PFSK-1 (cell line): ENCODE data around the gene CFAP20DC.

ENCODE experiments used
- FOXP2 ChIP-seq: optimal IDR thresholded peaks from 2 replicates; pipeline ENCODE3; 2011; ENCODE audit warnings: borderline replicate concordance, control low read depth, inconsistent platforms; ENCODE audit not compliant: insufficient read depth; ENCODE audit errors: extremely low read length, extremely low read depth
- POLR2AphosphoS5 ChIP-seq: IDR thresholded peaks from 2 replicates; pipeline ENCODE4 v1.6.1; 2012; ENCODE audit warnings: low read depth, mild to moderate bottlenecking, control low read depth, low read length, moderate library complexity
- SIN3A ChIP-seq: IDR thresholded peaks from 2 replicates; pipeline ENCODE4 v1.6.1; 2012; ENCODE audit warnings: mild to moderate bottlenecking, low read length, moderate library complexity, borderline replicate concordance; ENCODE audit not compliant: insufficient read depth
- TAF1 ChIP-seq: IDR thresholded peaks from 2 replicates; pipeline ENCODE4 v1.6.1; 2012; ENCODE audit warnings: low read length, control low read depth, borderline replicate concordance; ENCODE audit not compliant: insufficient read depth
- TF ChIP-seq, protein P1 (sequence below), 2 experiments: IDR thresholded peaks; 2 replicates each; pipeline versions ENCODE4 v1.6.1 to v1.8.0; 2011 to 2012; ENCODE audit warnings: low read depth in 2 of 2, low read length in 2 of 2, control low read depth in 1 of 2, inconsistent platforms in 1 of 2, mild to moderate bottlenecking in 1 of 2, moderate library complexity in 1 of 2; ENCODE audit not compliant: insufficient read depth in 1 of 2

CFAP20DC gene

DNA sequence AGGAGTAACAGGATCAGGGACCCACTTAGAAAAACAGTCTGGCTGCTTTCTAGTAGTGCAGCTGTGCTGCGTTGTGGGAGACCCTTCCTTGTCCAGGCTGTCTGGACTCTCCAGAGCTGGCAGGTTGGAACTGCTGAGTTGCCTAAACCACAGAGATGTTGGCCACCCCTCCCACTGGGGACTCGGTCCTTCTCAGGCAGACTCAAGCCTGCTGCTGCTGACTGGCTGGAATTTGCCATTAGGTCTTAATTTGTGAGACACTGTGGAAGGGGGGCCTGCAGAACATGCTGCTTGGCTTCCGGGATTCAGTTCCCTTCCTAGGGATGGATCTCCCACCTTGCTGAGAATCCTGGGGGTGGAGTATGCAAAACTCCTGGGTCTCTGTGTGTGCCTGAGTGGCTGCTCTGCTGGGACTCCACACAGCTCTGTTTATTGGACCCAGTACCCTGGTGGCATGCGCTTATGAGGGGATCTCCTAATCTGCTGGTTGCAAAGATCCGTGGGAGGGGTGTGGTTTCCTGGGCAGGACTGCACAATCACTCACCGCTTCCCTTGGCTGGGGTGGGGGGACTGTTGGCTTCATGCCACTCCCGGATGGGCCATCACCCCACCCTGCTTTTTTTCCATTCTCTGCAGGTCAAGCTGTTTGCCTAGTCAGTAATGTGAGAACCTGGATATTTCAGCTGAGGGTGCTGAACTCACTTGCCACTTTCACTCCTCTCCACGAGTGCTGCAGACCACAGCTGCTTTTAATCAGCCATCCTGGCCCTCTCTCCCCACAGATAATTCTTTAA, 150.5 kb downstream of the CFAP20DC start:
- TF ChIP-seq SIN3A = no peak
- TF ChIP-seq POLR2AphosphoS5 = no peak

DNA sequence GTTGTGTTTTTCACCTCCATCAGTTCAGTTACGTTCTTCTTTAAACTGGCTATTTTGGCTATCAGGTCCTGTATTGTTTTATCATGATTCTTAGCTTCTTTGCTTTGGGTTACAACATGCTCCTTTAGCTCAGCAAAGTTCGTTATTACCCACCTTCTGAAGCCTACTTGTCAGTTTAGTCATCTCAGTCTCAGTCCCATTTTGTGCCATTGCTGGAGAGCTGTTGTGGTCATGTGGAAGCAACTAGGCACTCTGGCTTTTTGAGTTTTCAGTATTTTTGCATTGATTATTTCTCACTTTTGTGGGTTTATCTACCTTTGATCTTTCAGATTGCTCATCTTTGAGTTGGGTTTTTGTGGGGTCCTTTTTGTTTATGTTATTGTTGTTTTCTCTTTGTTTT, 151.3 kb downstream of the CFAP20DC start:
- TF ChIP-seq POLR2AphosphoS5 = no peak
- TF ChIP-seq, protein P1, sequence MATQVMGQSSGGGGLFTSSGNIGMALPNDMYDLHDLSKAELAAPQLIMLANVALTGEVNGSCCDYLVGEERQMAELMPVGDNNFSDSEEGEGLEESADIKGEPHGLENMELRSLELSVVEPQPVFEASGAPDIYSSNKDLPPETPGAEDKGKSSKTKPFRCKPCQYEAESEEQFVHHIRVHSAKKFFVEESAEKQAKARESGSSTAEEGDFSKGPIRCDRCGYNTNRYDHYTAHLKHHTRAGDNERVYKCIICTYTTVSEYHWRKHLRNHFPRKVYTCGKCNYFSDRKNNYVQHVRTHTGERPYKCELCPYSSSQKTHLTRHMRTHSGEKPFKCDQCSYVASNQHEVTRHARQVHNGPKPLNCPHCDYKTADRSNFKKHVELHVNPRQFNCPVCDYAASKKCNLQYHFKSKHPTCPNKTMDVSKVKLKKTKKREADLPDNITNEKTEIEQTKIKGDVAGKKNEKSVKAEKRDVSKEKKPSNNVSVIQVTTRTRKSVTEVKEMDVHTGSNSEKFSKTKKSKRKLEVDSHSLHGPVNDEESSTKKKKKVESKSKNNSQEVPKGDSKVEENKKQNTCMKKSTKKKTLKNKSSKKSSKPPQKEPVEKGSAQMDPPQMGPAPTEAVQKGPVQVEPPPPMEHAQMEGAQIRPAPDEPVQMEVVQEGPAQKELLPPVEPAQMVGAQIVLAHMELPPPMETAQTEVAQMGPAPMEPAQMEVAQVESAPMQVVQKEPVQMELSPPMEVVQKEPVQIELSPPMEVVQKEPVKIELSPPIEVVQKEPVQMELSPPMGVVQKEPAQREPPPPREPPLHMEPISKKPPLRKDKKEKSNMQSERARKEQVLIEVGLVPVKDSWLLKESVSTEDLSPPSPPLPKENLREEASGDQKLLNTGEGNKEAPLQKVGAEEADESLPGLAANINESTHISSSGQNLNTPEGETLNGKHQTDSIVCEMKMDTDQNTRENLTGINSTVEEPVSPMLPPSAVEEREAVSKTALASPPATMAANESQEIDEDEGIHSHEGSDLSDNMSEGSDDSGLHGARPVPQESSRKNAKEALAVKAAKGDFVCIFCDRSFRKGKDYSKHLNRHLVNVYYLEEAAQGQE (IDR thresholded peaks at IDR 0.05; ENCODE audit: insufficient read depth in 1 of 2, low read depth in 2 of 2, low read length in 2 of 2) = no peak
- TF ChIP-seq SIN3A = no peak
- TF ChIP-seq FOXP2 = no peak
- TF ChIP-seq TAF1 = no peak

DNA sequence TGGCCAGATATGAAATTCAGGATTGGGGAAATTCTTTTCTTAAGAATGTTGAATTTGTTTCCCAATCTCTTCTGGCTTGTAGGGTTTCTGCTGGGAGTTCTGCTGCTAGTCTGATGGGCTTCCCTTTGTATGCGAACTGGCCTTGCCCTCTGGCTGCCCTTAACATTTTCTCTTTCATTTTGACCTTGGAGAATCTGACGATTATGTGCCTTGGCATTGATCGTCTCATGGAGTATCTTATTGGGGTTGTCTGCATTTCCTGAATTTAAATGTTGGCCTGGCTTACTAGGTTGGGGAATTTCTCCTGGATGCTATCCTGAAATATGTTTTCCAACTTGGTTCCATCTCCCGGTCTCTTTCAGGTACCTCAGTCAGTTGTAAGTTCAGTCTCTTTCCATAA, 152.2 kb downstream of the CFAP20DC start:
- no peak for TF ChIP-seq FOXP2
- TF ChIP-seq TAF1 = no peak
- TF ChIP-seq, protein P1 (IDR thresholded peaks at IDR 0.05; ENCODE audit: insufficient read depth in 1 of 2, low read depth in 2 of 2, low read length in 2 of 2) = no peak
- TF ChIP-seq POLR2AphosphoS5 = no peak
- no peak for TF ChIP-seq SIN3A

DNA sequence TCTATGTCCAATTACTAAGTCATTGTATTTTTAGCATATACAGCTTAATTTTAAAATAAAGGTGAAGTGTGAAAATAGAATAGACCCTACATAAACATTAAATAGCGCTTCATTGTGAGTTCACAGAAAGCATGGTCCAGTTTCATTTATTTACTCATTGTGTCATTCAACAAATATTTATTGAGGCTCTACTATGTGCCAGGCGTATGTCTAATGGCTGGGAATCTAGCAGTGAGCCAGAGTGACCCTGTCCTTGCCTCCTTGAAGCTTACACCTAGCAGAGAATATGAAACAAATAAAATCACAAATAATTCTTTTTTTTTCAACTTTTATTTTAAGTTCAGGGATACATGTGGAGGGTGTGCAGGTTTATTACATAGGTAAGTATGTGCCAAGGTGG, 161.7 kb downstream of the CFAP20DC start:
- TF ChIP-seq FOXP2 (no peak), SIN3A (no peak), TAF1 (no peak), POLR2AphosphoS5 (no peak)
- TF ChIP-seq, protein P1 (IDR thresholded peaks at IDR 0.05; ENCODE audit: insufficient read depth in 1 of 2, low read depth in 2 of 2, low read length in 2 of 2) = no peak

DNA sequence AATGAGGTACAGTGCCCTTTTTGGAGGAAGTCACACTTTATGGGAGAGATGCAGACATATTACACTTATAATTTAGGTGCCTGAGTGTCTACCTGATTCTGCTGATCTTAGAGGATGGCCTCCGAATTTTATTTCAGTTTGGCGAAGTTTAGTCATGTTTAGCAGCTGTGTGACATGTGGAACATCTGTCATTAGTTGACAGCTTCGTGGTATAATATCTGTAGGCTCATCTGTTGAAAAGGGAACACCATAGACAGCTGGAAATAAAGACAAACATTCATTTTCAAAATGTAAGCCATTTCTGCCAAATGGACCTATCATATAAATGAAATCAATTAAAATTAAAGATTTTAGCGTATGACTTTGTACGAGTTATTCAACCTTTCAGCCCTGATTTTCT, 165.4 kb downstream of the CFAP20DC start:
- TF ChIP-seq SIN3A = no peak
- no peak for TF ChIP-seq FOXP2

DNA sequence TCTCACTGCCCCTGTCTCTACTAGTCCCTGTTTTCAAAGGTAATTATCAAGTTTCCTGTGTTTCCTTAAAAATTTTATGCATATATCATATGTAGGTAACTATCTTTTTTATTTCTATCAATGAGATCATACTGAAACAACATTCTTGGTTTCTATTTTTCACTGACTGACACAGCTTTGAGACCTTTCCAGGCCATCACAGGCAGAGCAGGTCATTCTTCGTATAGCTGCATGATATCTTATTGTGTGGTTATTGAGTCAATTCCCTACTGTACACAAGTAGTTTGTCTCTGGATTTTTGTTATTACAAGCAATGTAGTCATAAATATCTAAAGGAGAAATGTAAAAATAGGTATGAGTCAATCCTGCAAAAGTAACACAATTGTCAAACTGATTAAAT, 169.6 kb downstream of the CFAP20DC start:
- TF ChIP-seq TAF1 = no peak
- TF ChIP-seq FOXP2 = no peak
- no peak for TF ChIP-seq SIN3A
